Body of pancreas (tissue), 4 donors: ENCODE data around the gene TPI1.
A peak's percentile ranks its signal among the peaks of the same experiment; 100 is the strongest.

Experiments
- CTCF ChIP-seq, 7 experiments: fragments of 450-650 bp in 4 of 7; fragments of 200-600 bp in 3 of 7; sonication (generic) in 3 of 7; IDR thresholded peaks; one replicate each; pipeline ENCODE4 v1.5.1; 2016 to 2019; ENCODE audit warnings: antibody characterized with exemption in 7 of 7
- POLR2A ChIP-seq, 3 donors: fragments of 450-650 bp; IDR thresholded peaks; one replicate each; pipeline ENCODE4 v1.6.1; 2016; ENCODE audit warnings: antibody characterized with exemption in 3 of 3, mild to moderate bottlenecking in 2 of 3

GRCh38 chr12:6904280-6905276 is 37.2 kb downstream of the TPI1 start, which contains the start of gene LRRC23:
- TF ChIP-seq POLR2A (IDR thresholded peaks at IDR 0.05) (peak in 2 of 3 donors; percentile 71 to 74), CTCF (IDR thresholded peaks at IDR 0.05) (no peak)
